HEK293 (cell line): ENCODE measurements around the gene CARD8.

Experiments
- EGR2 ChIP-seq: fragments of 450-650 bp; formaldehyde crosslinking; IDR thresholded peaks from 2 replicates; pipeline ENCODE4 v1.5.1; 2016; ENCODE audit warnings: low read depth, missing biosample characterization, missing genetic modification characterization
- OSR2 ChIP-seq: fragments of 450-650 bp; formaldehyde crosslinking; IDR thresholded peaks from 2 replicates; pipeline ENCODE4 v1.5.1; 2016; ENCODE audit warnings: missing biosample characterization, missing genetic modification characterization
- SP3 ChIP-seq: fragments of 450-650 bp; formaldehyde crosslinking; IDR thresholded peaks from 2 replicates; pipeline ENCODE4 v1.5.1; 2016; ENCODE audit warnings: missing biosample characterization, missing genetic modification characterization
- ZBTB20 ChIP-seq: fragments of 450-650 bp; formaldehyde crosslinking; IDR thresholded peaks from 2 replicates; pipeline ENCODE4 v1.5.1; 2016; ENCODE audit warnings: missing biosample characterization, missing genetic modification characterization
- ZBTB8A ChIP-seq: fragments of 450-650 bp; formaldehyde crosslinking; IDR thresholded peaks from 2 replicates; pipeline ENCODE4 v1.5.1; 2016; ENCODE audit warnings: missing biosample characterization, missing genetic modification characterization
- ZNF175 ChIP-seq: fragments of 450-650 bp; formaldehyde crosslinking; IDR thresholded peaks from 2 replicates; pipeline ENCODE4 v1.5.1; 2016; ENCODE audit warnings: missing biosample characterization, missing genetic modification characterization
- ZNF184 ChIP-seq: fragments of 450-650 bp; IDR thresholded peaks from 2 replicates; pipeline ENCODE4 v1.5.1; 2018; ENCODE audit warnings: missing biosample characterization, mild to moderate bottlenecking, missing genetic modification characterization
- ZNF239 ChIP-seq: fragments of 450-650 bp; formaldehyde crosslinking; IDR thresholded peaks from 2 replicates; pipeline ENCODE4 v1.5.1; 2016; ENCODE audit warnings: missing biosample characterization, missing genetic modification characterization
- ZNF266 ChIP-seq: fragments of 450-650 bp; formaldehyde crosslinking; IDR thresholded peaks from 2 replicates; pipeline ENCODE4 v1.5.1; 2016; ENCODE audit warnings: missing biosample characterization, missing genetic modification characterization, low read depth
- ZNF335 ChIP-seq: fragments of 450-650 bp; formaldehyde crosslinking; conservative IDR thresholded peaks from 2 replicates; pipeline ENCODE4 v1.5.1; 2016; ENCODE audit warnings: missing biosample characterization, missing genetic modification characterization
- ZNF341 ChIP-seq: fragments of 450-650 bp; formaldehyde crosslinking; IDR thresholded peaks from 2 replicates; pipeline ENCODE4; 2016; ENCODE audit warnings: low read depth, missing biosample characterization, missing genetic modification characterization
- ZNF366 ChIP-seq: fragments of 450-650 bp; formaldehyde crosslinking; conservative IDR thresholded peaks from 2 replicates; pipeline ENCODE4 v1.5.1; 2016; ENCODE audit warnings: missing biosample characterization, missing genetic modification characterization
- ZNF561 ChIP-seq: fragments of 450-650 bp; IDR thresholded peaks from 2 replicates; pipeline ENCODE4 v1.5.1; 2018; ENCODE audit warnings: missing biosample characterization, missing genetic modification characterization, borderline replicate concordance
- ZNF571 ChIP-seq: fragments of 450-650 bp; formaldehyde crosslinking; IDR thresholded peaks from 2 replicates; pipeline ENCODE4 v1.5.0; 2017; ENCODE audit warnings: missing biosample characterization, missing genetic modification characterization
- ZNF626 ChIP-seq: fragments of 450-650 bp; sonication (Bioruptor Pico); formaldehyde crosslinking; IDR thresholded peaks from 2 replicates; pipeline ENCODE4 v1.5.1; 2018; ENCODE audit warnings: missing biosample characterization, missing genetic modification characterization, inconsistent platforms
- ZNF664 ChIP-seq: fragments of 450-650 bp; formaldehyde crosslinking; IDR thresholded peaks from 2 replicates; pipeline ENCODE4 v1.5.1; 2016; ENCODE audit warnings: missing biosample characterization, missing genetic modification characterization
- ZNF670 ChIP-seq: fragments of 450-650 bp; formaldehyde crosslinking; IDR thresholded peaks from 2 replicates; pipeline ENCODE4 v1.5.1; 2016; ENCODE audit warnings: missing biosample characterization, missing genetic modification characterization, low read depth
- ZNF791 ChIP-seq: fragments of 450-650 bp; formaldehyde crosslinking; IDR thresholded peaks from 2 replicates; pipeline ENCODE4 v1.5.1; 2016; ENCODE audit warnings: missing biosample characterization, missing genetic modification characterization
- ZSCAN23 ChIP-seq: fragments of 450-650 bp; formaldehyde crosslinking; IDR thresholded peaks from 2 replicates; pipeline ENCODE4 v1.5.1; 2016; ENCODE audit warnings: missing biosample characterization, missing genetic modification characterization
- TF ChIP-seq, protein P1 (sequence below): fragments of 450-650 bp; formaldehyde crosslinking; conservative IDR thresholded peaks from 2 replicates; pipeline ENCODE4 v1.5.1; 2016; ENCODE audit warnings: low read depth, missing biosample characterization, missing genetic modification characterization
- TF ChIP-seq, protein P2 (sequence below): fragments of 450-650 bp; formaldehyde crosslinking; IDR thresholded peaks from 2 replicates; pipeline ENCODE4 v1.5.1; 2016; ENCODE audit warnings: missing biosample characterization, missing genetic modification characterization
- TF ChIP-seq, protein P3 (sequence below): fragments of 450-650 bp; formaldehyde crosslinking; IDR thresholded peaks from 2 replicates; pipeline ENCODE4 v1.5.1; 2017; ENCODE audit warnings: missing biosample characterization, missing genetic modification characterization
- TF ChIP-seq, protein P4 (sequence below): fragments of 450-650 bp; formaldehyde crosslinking; IDR thresholded peaks from 2 replicates; pipeline ENCODE4 v1.5.1; 2016; ENCODE audit warnings: missing biosample characterization, missing genetic modification characterization
- TF ChIP-seq, protein P5 (sequence below): fragments of 450-650 bp; formaldehyde crosslinking; IDR thresholded peaks from 2 replicates; pipeline ENCODE4 v1.5.1; 2016; ENCODE audit warnings: missing biosample characterization, missing genetic modification characterization
- TF ChIP-seq, protein P6 (sequence below): fragments of 450-650 bp; formaldehyde crosslinking; IDR thresholded peaks from 2 replicates; pipeline ENCODE4 v1.5.1; 2016; ENCODE audit warnings: missing biosample characterization, missing genetic modification characterization

The CARD8 gene

DNA sequence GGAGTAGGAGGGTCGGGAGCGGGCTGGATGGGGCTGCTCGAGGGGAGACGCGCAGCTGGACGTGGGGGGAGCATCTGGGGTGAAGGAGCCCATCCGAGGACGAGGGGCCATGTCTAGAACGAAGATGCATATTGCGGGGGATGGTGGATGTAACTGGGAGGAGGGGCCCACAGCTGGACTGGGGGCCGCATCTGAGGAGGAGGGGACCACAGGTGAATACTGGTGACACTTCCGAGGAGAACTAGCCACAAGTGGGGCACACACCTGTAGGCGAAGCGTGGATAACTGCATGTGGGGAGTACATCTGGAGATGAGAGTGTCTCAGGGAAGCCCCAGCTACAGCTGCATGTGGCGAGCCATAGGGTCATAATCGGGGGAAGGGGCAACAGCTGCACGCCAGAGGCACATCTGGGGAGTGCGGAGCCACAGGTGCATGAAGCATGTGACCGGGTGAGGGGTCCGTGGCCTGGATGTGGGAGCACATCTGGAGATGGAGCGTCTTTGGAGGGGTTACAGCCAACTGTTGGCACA is 84.8 kb downstream of the CARD8 start (continued):
- TF ChIP-seq, protein P1, sequence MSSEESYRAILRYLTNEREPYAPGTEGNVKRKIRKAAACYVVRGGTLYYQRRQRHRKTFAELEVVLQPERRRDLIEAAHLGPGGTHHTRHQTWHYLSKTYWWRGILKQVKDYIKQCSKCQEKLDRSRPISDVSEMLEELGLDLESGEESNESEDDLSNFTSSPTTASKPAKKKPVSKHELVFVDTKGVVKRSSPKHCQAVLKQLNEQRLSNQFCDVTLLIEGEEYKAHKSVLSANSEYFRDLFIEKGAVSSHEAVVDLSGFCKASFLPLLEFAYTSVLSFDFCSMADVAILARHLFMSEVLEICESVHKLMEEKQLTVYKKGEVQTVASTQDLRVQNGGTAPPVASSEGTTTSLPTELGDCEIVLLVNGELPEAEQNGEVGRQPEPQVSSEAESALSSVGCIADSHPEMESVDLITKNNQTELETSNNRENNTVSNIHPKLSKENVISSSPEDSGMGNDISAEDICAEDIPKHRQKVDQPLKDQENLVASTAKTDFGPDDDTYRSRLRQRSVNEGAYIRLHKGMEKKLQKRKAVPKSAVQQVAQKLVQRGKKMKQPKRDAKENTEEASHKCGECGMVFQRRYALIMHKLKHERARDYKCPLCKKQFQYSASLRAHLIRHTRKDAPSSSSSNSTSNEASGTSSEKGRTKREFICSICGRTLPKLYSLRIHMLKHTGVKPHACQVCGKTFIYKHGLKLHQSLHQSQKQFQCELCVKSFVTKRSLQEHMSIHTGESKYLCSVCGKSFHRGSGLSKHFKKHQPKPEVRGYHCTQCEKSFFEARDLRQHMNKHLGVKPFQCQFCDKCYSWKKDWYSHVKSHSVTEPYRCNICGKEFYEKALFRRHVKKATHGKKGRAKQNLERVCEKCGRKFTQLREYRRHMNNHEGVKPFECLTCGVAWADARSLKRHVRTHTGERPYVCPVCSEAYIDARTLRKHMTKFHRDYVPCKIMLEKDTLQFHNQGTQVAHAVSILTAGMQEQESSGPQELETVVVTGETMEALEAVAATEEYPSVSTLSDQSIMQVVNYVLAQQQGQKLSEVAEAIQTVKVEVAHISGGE (tag by site-specific recombination): 0 out of 2 replicates have a peak, but pooled peaks have one; percentile 6
- TF ChIP-seq ZNF561 (tag by site-specific recombination) (no peak), SP3 (tag by site-specific recombination) (no peak), ZNF791 (tag by site-specific recombination) (no peak), ZNF184 (no peak), ZNF335 (tag by site-specific recombination) (no peak), ZNF626 (no peak), ZNF341 (tag by site-specific recombination) (0 out of 2 replicates have a peak, but pooled peaks have one; percentile 3), ZBTB8A (tag by site-specific recombination) (no peak), ZNF670 (tag by site-specific recombination) (no peak), ZBTB20 (tag by site-specific recombination) (0 out of 2 replicates have a peak, but pooled peaks have one; percentile 12), OSR2 (tag by site-specific recombination) (no peak), ZSCAN23 (tag by site-specific recombination) (no peak), ZNF571 (tag by site-specific recombination) (no peak), ZNF239 (tag by site-specific recombination) (no peak), ZNF175 (tag by site-specific recombination) (no peak), ZNF366 (tag by site-specific recombination) (no peak), EGR2 (tag by site-specific recombination) (peak; percentile 33; the same call in 1 of the 2 replicates), ZNF266 (tag by site-specific recombination) (no peak), ZNF664 (tag by site-specific recombination) (no peak)
- TF ChIP-seq, protein P2, sequence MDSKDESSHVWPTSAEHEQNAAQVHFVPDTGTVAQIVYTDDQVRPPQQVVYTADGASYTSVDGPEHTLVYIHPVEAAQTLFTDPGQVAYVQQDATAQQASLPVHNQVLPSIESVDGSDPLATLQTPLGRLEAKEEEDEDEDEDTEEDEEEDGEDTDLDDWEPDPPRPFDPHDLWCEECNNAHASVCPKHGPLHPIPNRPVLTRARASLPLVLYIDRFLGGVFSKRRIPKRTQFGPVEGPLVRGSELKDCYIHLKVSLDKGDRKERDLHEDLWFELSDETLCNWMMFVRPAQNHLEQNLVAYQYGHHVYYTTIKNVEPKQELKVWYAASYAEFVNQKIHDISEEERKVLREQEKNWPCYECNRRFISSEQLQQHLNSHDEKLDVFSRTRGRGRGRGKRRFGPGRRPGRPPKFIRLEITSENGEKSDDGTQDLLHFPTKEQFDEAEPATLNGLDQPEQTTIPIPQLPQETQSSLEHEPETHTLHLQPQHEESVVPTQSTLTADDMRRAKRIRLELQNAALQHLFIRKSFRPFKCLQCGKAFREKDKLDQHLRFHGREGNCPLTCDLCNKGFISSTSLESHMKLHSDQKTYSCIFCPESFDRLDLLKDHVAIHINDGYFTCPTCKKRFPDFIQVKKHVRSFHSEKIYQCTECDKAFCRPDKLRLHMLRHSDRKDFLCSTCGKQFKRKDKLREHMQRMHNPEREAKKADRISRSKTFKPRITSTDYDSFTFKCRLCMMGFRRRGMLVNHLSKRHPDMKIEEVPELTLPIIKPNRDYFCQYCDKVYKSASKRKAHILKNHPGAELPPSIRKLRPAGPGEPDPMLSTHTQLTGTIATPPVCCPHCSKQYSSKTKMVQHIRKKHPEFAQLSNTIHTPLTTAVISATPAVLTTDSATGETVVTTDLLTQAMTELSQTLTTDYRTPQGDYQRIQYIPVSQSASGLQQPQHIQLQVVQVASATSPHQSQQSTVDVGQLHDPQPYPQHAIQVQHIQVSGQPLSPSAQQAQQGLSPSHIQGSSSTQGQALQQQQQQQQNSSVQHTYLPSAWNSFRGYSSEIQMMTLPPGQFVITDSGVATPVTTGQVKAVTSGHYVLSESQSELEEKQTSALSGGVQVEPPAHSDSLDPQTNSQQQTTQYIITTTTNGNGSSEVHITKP: no peak
- TF ChIP-seq, protein P3, sequence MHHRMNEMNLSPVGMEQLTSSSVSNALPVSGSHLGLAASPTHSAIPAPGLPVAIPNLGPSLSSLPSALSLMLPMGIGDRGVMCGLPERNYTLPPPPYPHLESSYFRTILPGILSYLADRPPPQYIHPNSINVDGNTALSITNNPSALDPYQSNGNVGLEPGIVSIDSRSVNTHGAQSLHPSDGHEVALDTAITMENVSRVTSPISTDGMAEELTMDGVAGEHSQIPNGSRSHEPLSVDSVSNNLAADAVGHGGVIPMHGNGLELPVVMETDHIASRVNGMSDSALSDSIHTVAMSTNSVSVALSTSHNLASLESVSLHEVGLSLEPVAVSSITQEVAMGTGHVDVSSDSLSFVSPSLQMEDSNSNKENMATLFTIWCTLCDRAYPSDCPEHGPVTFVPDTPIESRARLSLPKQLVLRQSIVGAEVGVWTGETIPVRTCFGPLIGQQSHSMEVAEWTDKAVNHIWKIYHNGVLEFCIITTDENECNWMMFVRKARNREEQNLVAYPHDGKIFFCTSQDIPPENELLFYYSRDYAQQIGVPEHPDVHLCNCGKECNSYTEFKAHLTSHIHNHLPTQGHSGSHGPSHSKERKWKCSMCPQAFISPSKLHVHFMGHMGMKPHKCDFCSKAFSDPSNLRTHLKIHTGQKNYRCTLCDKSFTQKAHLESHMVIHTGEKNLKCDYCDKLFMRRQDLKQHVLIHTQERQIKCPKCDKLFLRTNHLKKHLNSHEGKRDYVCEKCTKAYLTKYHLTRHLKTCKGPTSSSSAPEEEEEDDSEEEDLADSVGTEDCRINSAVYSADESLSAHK (tag by site-specific recombination): no peak
- TF ChIP-seq, protein P4, sequence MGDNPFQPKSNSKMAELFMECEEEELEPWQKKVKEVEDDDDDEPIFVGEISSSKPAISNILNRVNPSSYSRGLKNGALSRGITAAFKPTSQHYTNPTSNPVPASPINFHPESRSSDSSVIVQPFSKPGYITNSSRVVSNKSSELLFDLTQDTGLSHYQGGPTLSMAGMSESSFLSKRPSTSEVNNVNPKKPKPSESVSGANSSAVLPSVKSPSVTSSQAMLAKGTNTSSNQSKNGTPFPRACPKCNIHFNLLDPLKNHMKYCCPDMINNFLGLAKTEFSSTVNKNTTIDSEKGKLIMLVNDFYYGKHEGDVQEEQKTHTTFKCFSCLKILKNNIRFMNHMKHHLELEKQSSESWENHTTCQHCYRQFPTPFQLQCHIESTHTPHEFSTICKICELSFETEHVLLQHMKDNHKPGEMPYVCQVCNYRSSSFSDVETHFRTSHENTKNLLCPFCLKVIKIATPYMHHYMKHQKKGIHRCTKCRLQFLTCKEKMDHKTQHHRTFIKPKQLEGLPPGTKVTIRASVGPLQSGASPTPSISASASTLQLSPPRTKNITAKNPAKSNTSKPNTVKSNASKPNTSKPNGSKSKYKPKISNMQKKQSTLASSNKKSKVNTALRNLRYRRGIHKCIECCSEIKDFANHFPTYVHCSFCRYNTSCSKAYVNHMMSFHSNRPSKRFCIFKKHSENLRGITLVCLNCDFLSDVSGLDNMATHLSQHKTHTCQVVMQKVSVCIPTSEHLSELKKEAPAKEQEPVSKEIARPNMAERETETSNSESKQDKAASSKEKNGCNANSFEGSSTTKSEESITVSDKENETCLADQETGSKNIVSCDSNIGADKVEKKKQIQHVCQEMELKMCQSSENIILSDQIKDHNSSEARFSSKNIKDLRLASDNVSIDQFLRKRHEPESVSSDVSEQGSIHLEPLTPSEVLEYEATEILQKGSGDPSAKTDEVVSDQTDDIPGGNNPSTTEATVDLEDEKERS (tag by site-specific recombination): no peak
- TF ChIP-seq, protein P5, sequence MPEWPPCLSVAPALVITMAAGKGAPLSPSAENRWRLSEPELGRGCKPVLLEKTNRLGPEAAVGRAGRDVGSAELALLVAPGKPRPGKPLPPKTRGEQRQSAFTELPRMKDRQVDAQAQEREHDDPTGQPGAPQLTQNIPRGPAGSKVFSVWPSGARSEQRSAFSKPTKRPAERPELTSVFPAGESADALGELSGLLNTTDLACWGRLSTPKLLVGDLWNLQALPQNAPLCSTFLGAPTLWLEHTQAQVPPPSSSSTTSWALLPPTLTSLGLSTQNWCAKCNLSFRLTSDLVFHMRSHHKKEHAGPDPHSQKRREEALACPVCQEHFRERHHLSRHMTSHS (tag by site-specific recombination): no peak
- TF ChIP-seq, protein P6, sequence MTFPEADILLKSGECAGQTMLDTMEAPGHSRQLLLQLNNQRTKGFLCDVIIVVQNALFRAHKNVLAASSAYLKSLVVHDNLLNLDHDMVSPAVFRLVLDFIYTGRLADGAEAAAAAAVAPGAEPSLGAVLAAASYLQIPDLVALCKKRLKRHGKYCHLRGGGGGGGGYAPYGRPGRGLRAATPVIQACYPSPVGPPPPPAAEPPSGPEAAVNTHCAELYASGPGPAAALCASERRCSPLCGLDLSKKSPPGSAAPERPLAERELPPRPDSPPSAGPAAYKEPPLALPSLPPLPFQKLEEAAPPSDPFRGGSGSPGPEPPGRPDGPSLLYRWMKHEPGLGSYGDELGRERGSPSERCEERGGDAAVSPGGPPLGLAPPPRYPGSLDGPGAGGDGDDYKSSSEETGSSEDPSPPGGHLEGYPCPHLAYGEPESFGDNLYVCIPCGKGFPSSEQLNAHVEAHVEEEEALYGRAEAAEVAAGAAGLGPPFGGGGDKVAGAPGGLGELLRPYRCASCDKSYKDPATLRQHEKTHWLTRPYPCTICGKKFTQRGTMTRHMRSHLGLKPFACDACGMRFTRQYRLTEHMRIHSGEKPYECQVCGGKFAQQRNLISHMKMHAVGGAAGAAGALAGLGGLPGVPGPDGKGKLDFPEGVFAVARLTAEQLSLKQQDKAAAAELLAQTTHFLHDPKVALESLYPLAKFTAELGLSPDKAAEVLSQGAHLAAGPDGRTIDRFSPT (tag by site-specific recombination): no peak
